Tibial nerve (tissue), 3 donors: ENCODE measurements around the gene SEPTIN11.

ENCODE experiments used
- CTCF ChIP-seq, 5 experiments: fragments of 200-600 bp in 3 of 5; fragments of 450-650 bp in 2 of 5; sonication (generic) in 3 of 5; IDR thresholded peaks; one replicate each; pipeline ENCODE4 v1.5.1; 2016 to 2019; ENCODE audit warnings: antibody characterized with exemption in 5 of 5, mild to moderate bottlenecking in 3 of 5, moderate library complexity in 2 of 5
- POLR2A ChIP-seq, 2 donors: fragments of 450-650 bp; IDR thresholded peaks; one replicate each; pipeline ENCODE4 v1.6.1; 2017; ENCODE audit warnings: antibody characterized with exemption in 2 of 2, mild to moderate bottlenecking in 2 of 2, moderate library complexity in 2 of 2

- TF ChIP-seq CTCF (IDR thresholded peaks at IDR 0.05) (no peak), POLR2A (IDR thresholded peaks at IDR 0.05) (no peak)
Measured at GRCh38 chr4:76998251-76998901, 48.8 kb downstream of the SEPTIN11 start.
